Left renal cortex interstitium (tissue), 4 donors: ENCODE results near the gene VPS26C. TPM values are rescaled to one million over a fixed set of nuclear protein-coding genes. Genes with fewer than 3 reads are reported as not detected.
"Not testable (repeated sequence)": the region's sequence is repeated elsewhere in the genome, so short reads cannot be mapped to it uniquely, and the experiment has no call there.

Experiments used
- DNase-seq, 4 donors: peaks; one replicate each; pipeline ENCODE4 v3.0.0-alpha.2; 2013; ENCODE audit warnings: low read depth in 4 of 4, low spot score in 2 of 4, missing footprints in 1 of 4
- polyA plus RNA-seq, 4 donors: library from polyadenylated mRNA; unstranded; fragments of 120-200 nt; gene quantifications; one replicate each; pipeline ENCODE4 v1.2.1, GENCODE V29; 2013; ENCODE audit not compliant: insufficient read length in 4 of 4

Gene VPS26C
- polyA plus RNA-seq, 4 donors, result 38.1 to 51.1 (median 40.7) TPM

- no peak for DNase-seq
Measured at GRCh38 chr21:37231671-37232070, 35.5 kb downstream of the VPS26C start.

- no peak for DNase-seq
Measured at GRCh38 chr21:37231249-37231645, 35.9 kb downstream of the VPS26C start.

- DNase-seq, result no peak
Measured at GRCh38 chr21:37230632-37231248, 36.4 kb downstream of the VPS26C start.

GRCh38 chr21:37228003-37228400 is 39.1 kb downstream of the VPS26C start:
- no peak for DNase-seq

GRCh38 chr21:37227071-37228002 is 39.8 kb downstream of the VPS26C start:
- DNase-seq, result no peak

- DNase-seq, result no peak
Measured at GRCh38 chr21:37226041-37226920, 40.9 kb downstream of the VPS26C start.

GRCh38 chr21:37224861-37225839 is 42.0 kb downstream of the VPS26C start:
- DNase-seq, result no peak

- DNase-seq, result no peak
Measured at GRCh38 chr21:37223804-37224345, 43.3 kb downstream of the VPS26C start.

- not testable (repeated sequence) for DNase-seq
Measured at GRCh38 chr21:37222248-37222647, 44.9 kb downstream of the VPS26C start.

- peak in 3 of 4 donors; percentile 72 to 81 (median 76) for DNase-seq
Measured at GRCh38 chr21:37220981-37221664, 46.0 kb downstream of the VPS26C start.

- DNase-seq, result peak in 3 of 4 donors; percentile 37 to 52 (median 51)
Measured at GRCh38 chr21:37220433-37220980, 46.6 kb downstream of the VPS26C start.

- DNase-seq, result peak in 1 of 4 donors; percentile 11
Measured at GRCh38 chr21:37219761-37220432, 47.2 kb downstream of the VPS26C start.

- no peak for DNase-seq
Measured at GRCh38 chr21:37214952-37215351, 52.2 kb downstream of the VPS26C start.

GRCh38 chr21:37210799-37211198 is 56.3 kb downstream of the VPS26C start:
- DNase-seq, result no peak

GRCh38 chr21:37210130-37210529 is 57.0 kb downstream of the VPS26C start:
- DNase-seq, result no peak

- peak in 2 of 4 donors; percentile 42 to 50 for DNase-seq
Measured at GRCh38 chr21:37208741-37209225, 58.4 kb downstream of the VPS26C start.

GRCh38 chr21:37208056-37208721 is 58.9 kb downstream of the VPS26C start:
- DNase-seq, result peak in 1 of 4 donors; percentile 10
